Measurements from ENCODE around the gene CARHSP1.

CARHSP1 gene

DNA sequence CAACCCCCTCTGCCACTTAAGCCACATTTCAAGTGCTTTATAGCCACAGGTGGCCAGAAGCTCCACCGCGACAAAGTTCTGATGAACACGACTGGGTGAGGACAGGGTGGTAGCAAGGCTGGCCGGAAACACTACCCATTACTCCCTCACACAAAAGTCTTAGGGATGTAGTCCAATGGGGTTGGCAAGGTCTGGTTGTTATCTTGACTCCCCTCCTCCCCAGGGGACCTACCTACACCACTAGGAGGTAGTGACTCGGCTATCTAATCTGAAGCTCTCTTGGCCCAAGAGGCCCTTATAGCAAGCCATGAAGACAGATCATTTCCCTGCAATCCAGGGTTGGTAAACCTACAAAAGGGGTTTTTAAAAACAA, 21.7 kb upstream of the CARHSP1 start:
- Mint-ChIP-seq H3K36me3 (ENCODE audit: low read depth) (peaks cover 61% of the 10 kb centered on the region), H3K4me3 (no peak overlapping the region), H3K27me3 (ENCODE audit: low read depth, poor library complexity) (peaks cover 4% of the 10 kb centered on the region), H3K4me1 (peaks cover 74% of the 10 kb centered on the region), H3K27ac (peak overlapping the region; percentile 96), H3K9me3 (no peaks in the 10 kb centered on the region)
- TF ChIP-seq, protein P1, sequence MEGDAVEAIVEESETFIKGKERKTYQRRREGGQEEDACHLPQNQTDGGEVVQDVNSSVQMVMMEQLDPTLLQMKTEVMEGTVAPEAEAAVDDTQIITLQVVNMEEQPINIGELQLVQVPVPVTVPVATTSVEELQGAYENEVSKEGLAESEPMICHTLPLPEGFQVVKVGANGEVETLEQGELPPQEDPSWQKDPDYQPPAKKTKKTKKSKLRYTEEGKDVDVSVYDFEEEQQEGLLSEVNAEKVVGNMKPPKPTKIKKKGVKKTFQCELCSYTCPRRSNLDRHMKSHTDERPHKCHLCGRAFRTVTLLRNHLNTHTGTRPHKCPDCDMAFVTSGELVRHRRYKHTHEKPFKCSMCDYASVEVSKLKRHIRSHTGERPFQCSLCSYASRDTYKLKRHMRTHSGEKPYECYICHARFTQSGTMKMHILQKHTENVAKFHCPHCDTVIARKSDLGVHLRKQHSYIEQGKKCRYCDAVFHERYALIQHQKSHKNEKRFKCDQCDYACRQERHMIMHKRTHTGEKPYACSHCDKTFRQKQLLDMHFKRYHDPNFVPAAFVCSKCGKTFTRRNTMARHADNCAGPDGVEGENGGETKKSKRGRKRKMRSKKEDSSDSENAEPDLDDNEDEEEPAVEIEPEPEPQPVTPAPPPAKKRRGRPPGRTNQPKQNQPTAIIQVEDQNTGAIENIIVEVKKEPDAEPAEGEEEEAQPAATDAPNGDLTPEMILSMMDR (IDR thresholded peaks at IDR 0.05), result no peak
- DNase-seq, result no peak

DNA sequence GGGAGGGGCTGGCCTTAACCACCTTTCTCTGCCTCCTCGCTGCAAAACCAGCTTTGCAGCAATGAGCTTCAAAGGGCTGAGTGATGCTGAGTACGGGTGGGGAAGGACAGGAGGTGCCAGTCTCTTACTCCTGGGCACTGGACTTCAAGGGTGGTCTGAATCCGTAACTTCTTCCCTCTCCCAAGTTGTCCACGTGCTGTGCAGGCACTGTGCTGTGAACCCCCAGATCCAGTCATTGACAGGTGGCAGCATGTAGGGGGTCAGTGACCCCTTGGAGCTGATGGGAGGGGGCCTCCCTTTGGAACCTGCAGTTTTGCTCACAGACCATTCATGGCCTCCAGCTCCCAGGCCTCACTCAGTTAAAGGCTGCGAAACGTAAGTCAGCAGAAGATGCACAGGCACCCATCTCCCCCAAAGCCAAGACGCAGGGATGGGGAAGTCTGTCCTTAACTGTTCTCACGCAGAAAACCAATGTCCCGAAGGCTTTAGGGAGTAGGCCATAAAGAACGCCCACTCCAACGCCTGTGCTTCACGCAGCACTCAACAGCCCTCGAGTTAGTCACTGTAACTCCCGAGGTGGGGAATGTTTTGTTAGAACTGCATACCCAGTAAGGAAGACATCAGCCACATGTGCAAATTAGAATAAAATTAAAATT, 21.2 kb upstream of the CARHSP1 start:
- H3K36me3 Mint-ChIP-seq (ENCODE audit: low read depth), result peaks cover 56% of the 10 kb centered on the region
- no peaks in the 10 kb centered on the region for H3K9me3 Mint-ChIP-seq
- peaks cover 80% of the 10 kb centered on the region for H3K4me1 Mint-ChIP-seq
- TF ChIP-seq, protein P1 (IDR thresholded peaks at IDR 0.05), result no peak
- no peak overlapping the region for H3K4me3 Mint-ChIP-seq
- H3K27ac Mint-ChIP-seq, result peak overlapping the region; percentile 96
- H3K27me3 Mint-ChIP-seq (ENCODE audit: low read depth, poor library complexity), result peaks cover 4% of the 10 kb centered on the region
- no peak for DNase-seq

DNA sequence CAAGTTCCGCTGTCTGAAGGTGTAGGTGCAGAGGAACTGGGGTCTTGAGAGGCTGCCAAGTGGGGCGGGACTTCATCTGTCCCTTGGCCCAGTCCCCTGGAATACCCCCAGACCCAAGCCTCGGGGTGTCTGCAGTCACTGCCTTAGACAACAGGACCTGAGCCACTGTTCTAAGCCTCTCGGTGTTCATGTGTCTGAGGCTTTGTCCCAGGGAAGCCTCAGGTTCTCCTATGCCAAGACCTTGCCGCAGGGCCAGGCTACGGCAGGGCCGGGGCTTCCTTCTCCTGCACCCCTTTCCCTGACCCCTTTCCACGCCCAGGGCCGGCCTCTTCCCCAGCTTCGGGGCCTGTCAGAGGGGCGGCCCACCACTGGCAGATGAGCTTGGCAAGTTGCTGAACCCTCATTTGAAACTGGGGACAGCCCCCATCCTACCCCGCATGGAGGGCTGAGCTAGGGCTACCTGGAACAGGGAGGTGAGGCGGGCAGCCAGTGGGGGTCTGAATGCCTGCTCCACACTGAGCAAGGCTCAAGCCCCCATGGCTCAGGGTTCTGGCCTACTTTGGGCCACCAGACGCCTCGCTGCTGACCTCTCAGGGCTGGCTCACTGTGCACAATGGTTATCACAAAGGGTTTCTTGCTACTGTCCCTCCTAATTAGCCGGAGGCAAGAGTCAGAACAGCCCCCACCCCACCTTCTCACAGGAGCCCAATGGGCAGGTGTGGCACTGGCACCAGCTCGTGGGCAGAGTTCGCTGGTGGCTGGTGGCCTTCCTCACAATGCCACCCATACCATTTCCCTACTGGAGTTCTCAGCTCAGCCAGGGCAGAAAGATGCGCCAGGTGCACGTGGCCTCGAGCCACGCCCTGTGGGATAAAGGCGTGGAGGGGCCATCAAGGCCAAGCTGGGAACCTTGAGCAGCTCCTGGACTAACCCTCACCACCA, 20.4 kb upstream of the CARHSP1 start:
- peaks cover 73% of the 10 kb centered on the region for H3K4me1 Mint-ChIP-seq

DNA sequence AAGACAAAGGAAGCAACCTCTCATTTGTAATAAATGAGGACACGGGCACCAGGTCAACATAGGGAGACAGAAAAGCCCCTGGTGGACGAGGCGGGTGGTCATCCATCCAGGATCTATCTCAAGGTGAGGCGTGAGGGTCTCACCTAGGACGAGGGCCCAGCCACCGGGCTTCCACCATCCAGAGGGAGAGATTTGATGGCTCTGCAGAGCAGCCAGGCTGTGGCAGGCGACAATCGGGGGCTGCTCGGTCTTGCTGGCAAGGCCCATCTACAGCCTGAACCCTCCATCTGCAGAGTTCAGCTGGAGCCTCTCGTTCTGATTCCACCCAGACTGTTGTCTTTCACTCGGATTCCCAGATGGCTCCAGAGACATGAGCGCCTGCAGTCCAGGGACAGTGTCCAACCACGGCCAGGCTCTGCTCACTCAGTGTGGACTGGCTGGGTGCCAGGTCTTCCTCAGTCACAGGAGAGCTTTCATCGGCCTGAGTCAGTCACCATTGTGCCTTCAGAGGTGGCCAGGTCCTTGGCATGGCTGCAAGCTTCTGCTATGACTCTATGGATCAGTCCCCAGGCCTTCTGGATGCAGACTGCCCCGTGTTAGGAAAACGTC, 19.2 kb upstream of the CARHSP1 start:
- Mint-ChIP-seq H3K4me3 (no peak overlapping the region), H3K27ac (peak overlapping the region; percentile 61), H3K27me3 (ENCODE audit: low read depth, poor library complexity) (peaks cover under 1% of the 10 kb centered on the region), H3K9me3 (no peaks in the 10 kb centered on the region), H3K36me3 (ENCODE audit: low read depth) (peaks cover 41% of the 10 kb centered on the region), H3K4me1 (peaks cover 65% of the 10 kb centered on the region)
- no peak for DNase-seq
- TF ChIP-seq, protein P1 (IDR thresholded peaks at IDR 0.05), result no peak

More for the DNA sequence above, 20.4 kb upstream of the CARHSP1 start:
- TF ChIP-seq, protein P1 (IDR thresholded peaks at IDR 0.05), result no peak
- no peak overlapping the region for H3K4me3 Mint-ChIP-seq
- no peak overlapping the region for H3K27ac Mint-ChIP-seq
- H3K36me3 Mint-ChIP-seq (ENCODE audit: low read depth), result peaks cover 48% of the 10 kb centered on the region
- no peaks in the 10 kb centered on the region for H3K9me3 Mint-ChIP-seq
- DNase-seq, result no peak
- peaks cover 4% of the 10 kb centered on the region for H3K27me3 Mint-ChIP-seq (ENCODE audit: low read depth, poor library complexity)

DNA sequence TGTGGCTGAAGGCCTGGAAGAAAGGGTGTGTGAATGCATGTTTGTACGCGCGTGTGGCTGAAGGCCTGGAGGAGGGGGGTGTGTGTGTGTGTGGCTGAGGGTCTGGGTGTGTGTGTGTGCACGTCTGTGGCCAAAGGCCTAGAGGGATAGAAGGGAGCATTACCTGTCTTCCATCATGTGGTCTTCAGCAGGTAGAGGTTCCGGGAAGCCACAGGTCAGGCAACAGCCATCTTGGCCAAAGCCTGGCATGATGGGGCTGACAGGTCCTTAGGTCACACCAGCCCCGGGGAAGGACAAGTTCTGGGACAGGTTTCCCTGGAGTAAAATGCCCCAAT, 18.6 kb upstream of the CARHSP1 start:
- H3K27ac Mint-ChIP-seq, result peak overlapping the region; percentile 84
- peaks cover 34% of the 10 kb centered on the region for H3K36me3 Mint-ChIP-seq (ENCODE audit: low read depth)
- H3K9me3 Mint-ChIP-seq, result no peaks in the 10 kb centered on the region
- no peak for DNase-seq
- H3K4me1 Mint-ChIP-seq, result peaks cover 59% of the 10 kb centered on the region
- TF ChIP-seq, protein P1 (IDR thresholded peaks at IDR 0.05), result no peak
- no peaks in the 10 kb centered on the region for H3K27me3 Mint-ChIP-seq (ENCODE audit: low read depth, poor library complexity)
- H3K4me3 Mint-ChIP-seq, result no peak overlapping the region

Data from nephron progenitor cell (in vitro differentiated cells).